Trophoblast cell (in vitro differentiated cells and primary cell): ENCODE measurements around the gene ABL1.

Experiments used
- DNase-seq, 2 donors: peaks; one replicate each; pipeline ENCODE4 v3.0.0-alpha.2; 2016
- H2AFZ ChIP-seq: 2 replicates; pipeline ENCODE4 v1.6.1; 2013; ENCODE audit warnings: low read length, moderate library complexity, mild to moderate bottlenecking; ENCODE audit not compliant: insufficient read depth, poor library complexity
- H2AK5ac ChIP-seq: 2 replicates; pipeline ENCODE4 v1.6.1; 2013; ENCODE audit warnings: mild to moderate bottlenecking, low read length
- H2BK120ac ChIP-seq: 2 replicates; pipeline ENCODE4 v1.6.1; 2013; ENCODE audit warnings: low read length, mild to moderate bottlenecking, moderate library complexity; ENCODE audit not compliant: insufficient read depth, poor library complexity
- H2BK12ac ChIP-seq: 2 replicates; pipeline ENCODE4 v1.6.1; 2013; ENCODE audit warnings: mild to moderate bottlenecking, low read length, moderate library complexity
- H2BK5ac ChIP-seq: 2 replicates; pipeline ENCODE4 v1.6.1; 2013; ENCODE audit warnings: low read length, low read depth, moderate library complexity, mild to moderate bottlenecking; ENCODE audit not compliant: poor library complexity
- H3K14ac ChIP-seq: 2 replicates; pipeline ENCODE4 v1.6.1; 2013; ENCODE audit warnings: mild to moderate bottlenecking, low read length
- H3K18ac ChIP-seq: 2 replicates; pipeline ENCODE4 v1.6.1; 2013; ENCODE audit warnings: mild to moderate bottlenecking, low read length
- H3K23ac ChIP-seq: 2 replicates; pipeline ENCODE4 v1.6.1; 2013; ENCODE audit warnings: low read length
- H3K27ac ChIP-seq: 2 replicates; pipeline ENCODE4 v1.5.1; 2013; ENCODE audit warnings: low read depth, mild to moderate bottlenecking, inconsistent platforms, low read length, moderate library complexity
- H3K27me3 ChIP-seq: 2 replicates; pipeline ENCODE4 v1.6.1; 2013; ENCODE audit warnings: inconsistent platforms, mild to moderate bottlenecking, low read length, moderate library complexity; ENCODE audit not compliant: insufficient read depth
- H3K36me3 ChIP-seq, 2 experiments: 1 replicate in 1 of 2; 2 replicates in 1 of 2; pipeline ENCODE4 v1.6.1; 2013; ENCODE audit warnings: low read length in 2 of 2, mild to moderate bottlenecking in 2 of 2, moderate library complexity in 1 of 2; ENCODE audit not compliant: insufficient read depth in 2 of 2, control insufficient read depth in 1 of 2
- H3K4ac ChIP-seq: 2 replicates; pipeline ENCODE4 v1.6.1; 2013; ENCODE audit warnings: low read depth, mild to moderate bottlenecking, low read length, moderate library complexity
- H3K4me1 ChIP-seq, 2 experiments: 1 replicate in 1 of 2; 2 replicates in 1 of 2; pipeline ENCODE4 v1.6.1; 2013; ENCODE audit warnings: low read length in 2 of 2, mild to moderate bottlenecking in 2 of 2, moderate library complexity in 1 of 2; ENCODE audit not compliant: insufficient read depth in 2 of 2, control insufficient read depth in 1 of 2
- H3K4me2 ChIP-seq: 2 replicates; pipeline ENCODE4 v1.6.1; 2013; ENCODE audit warnings: inconsistent platforms, mild to moderate bottlenecking, low read length, moderate library complexity
- H3K4me3 ChIP-seq: 2 replicates; pipeline ENCODE4 v1.5.1; 2013; ENCODE audit warnings: mild to moderate bottlenecking, low read depth, low read length, inconsistent platforms
- H3K79me1 ChIP-seq: one replicate; pipeline ENCODE4 v1.6.1; 2013; ENCODE audit warnings: low read length
- H3K79me2 ChIP-seq: 2 replicates; pipeline ENCODE4 v1.6.1; 2013; ENCODE audit warnings: low read length, mild to moderate bottlenecking; ENCODE audit not compliant: control insufficient read depth, insufficient read depth, poor library complexity
- H3K9ac ChIP-seq: 2 replicates; pipeline ENCODE4 v1.6.1; 2013; ENCODE audit warnings: mild to moderate bottlenecking, low read length
- H3K9me3 ChIP-seq: 2 replicates; pipeline ENCODE4 v1.6.1; 2013; ENCODE audit warnings: low read depth, mild to moderate bottlenecking, control low read depth, inconsistent platforms, low read length; ENCODE audit not compliant: insufficient read depth
- H4K12ac ChIP-seq: 2 replicates; pipeline ENCODE4 v1.6.1; 2013; ENCODE audit warnings: low read depth, mild to moderate bottlenecking, low read length, moderate library complexity
- H4K8ac ChIP-seq: 2 replicates; pipeline ENCODE4 v1.6.1; 2013; ENCODE audit warnings: low read depth, mild to moderate bottlenecking, low read length, moderate library complexity
- H4K91ac ChIP-seq: one replicate; pipeline ENCODE4 v1.6.1; 2013; ENCODE audit warnings: low read depth, mild to moderate bottlenecking, low read length, moderate library complexity
- WGBS: extraction: QIAGEN DNeasy Blood & Tissue Kit; methylation state at CpG from one replicate; pipeline ENCODE4 v1.1.7; 2013; ENCODE audit warnings: missing lambda C conversion rate; ENCODE audit not compliant: insufficient read length, insufficient coverage; ENCODE audit errors: extremely low coverage; 5-methylcytosine and 5-hydroxymethylcytosine counted together

The ABL1 gene

GRCh38 chr9:130833031-130833990, 1.7 kb upstream of the ABL1 start:
- no peak overlapping the region for H2BK12ac ChIP-seq

GRCh38 chr9:130835441-130836298, 616 bp downstream of the ABL1 start:
- Histone ChIP-seq H2BK120ac (peak overlapping the region; percentile 79), H3K27me3 (no peaks in the 10 kb centered on the region), H2BK12ac (peak overlapping the region; percentile 25), H2BK5ac (peak overlapping the region; percentile 80), H3K4me1 (peaks cover 3 to 7% of the 10 kb centered on the region in 2 experiments), H3K9ac (peak overlapping the region; percentile 98), H3K79me2 (peaks cover 13% of the 10 kb centered on the region), H3K14ac (peak overlapping the region; percentile 86), H4K8ac (peak overlapping the region; percentile 83), H3K23ac (no peak overlapping the region), H3K4ac (peak overlapping the region; percentile 94), H2AFZ (peak overlapping the region; percentile 45), H3K4me2 (peak overlapping the region; percentile 79), H3K79me1 (peaks cover 11% of the 10 kb centered on the region), H2AK5ac (no peak overlapping the region), H3K9me3 (no peaks in the 10 kb centered on the region), H3K36me3 (no peaks in the 10 kb centered on the region), H3K4me3 (peak overlapping the region; percentile 91), H4K12ac (peak overlapping the region; percentile 57), H3K18ac (peak overlapping the region; percentile 75), H3K27ac (peak overlapping the region; percentile 86), H4K91ac (peak overlapping the region; percentile 88)
- WGBS, result no CpG with 5 or more reads among the region's 44 CpGs
- DNase-seq, result peak in 1 of 2 donors; percentile 33

More at GRCh38 chr9:130833031-130833990, 1.7 kb upstream of the ABL1 start:
- Histone ChIP-seq H3K14ac (no peak overlapping the region), H3K4me1 (peaks cover 3 to 7% of the 10 kb centered on the region in 2 experiments), H4K8ac (no peak overlapping the region), H4K12ac (no peak overlapping the region), H4K91ac (no peak overlapping the region), H3K4ac (no peak overlapping the region), H3K79me2 (peaks cover 11% of the 10 kb centered on the region), H3K18ac (no peak overlapping the region), H2AFZ (no peak overlapping the region), H3K27ac (no peak overlapping the region), H2AK5ac (no peak overlapping the region), H3K79me1 (peaks cover 11% of the 10 kb centered on the region), H2BK5ac (no peak overlapping the region), H3K4me3 (no peak overlapping the region), H3K9me3 (no peaks in the 10 kb centered on the region), H3K9ac (no peak overlapping the region), H3K27me3 (no peaks in the 10 kb centered on the region), H3K23ac (no peak overlapping the region), H2BK120ac (no peak overlapping the region), H3K36me3 (no peaks in the 10 kb centered on the region), H3K4me2 (no peak overlapping the region)
- DNase-seq, result no peak
- no CpG with 5 or more reads among the region's 8 CpGs for WGBS

DNA sequence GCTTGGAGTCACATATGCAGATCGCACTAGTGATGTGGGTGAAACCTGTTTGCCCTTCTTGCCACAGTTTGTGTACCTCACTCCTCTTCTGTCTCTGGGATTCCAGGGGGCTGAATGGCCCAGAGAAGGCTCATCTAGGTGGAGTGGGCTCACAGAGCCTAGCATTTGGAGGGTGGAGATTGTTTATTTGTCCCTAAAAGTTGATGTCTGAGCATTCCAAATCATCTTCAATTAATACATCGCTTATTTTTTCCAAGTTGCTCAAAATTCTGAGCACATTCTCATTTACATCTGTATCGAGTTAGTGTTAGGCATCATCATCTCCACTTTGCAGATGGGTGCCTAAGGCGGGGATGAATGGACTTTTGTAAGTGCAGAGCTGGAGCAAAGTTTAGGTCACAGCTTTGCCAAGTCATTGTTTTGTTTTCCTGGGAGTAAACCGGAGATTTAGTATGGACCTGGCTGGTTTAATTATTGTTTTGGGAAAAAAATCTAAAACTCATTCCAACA, 2.0 kb downstream of the ABL1 start:
- Histone ChIP-seq H3K18ac (no peak overlapping the region), H3K14ac (no peak overlapping the region), H3K4me1 (peaks cover 3 to 8% of the 10 kb centered on the region in 2 experiments), H3K36me3 (no peaks in the 10 kb centered on the region), H4K12ac (no peak overlapping the region), H2BK12ac (no peak overlapping the region), H3K4me3 (no peak overlapping the region), H2BK120ac (no peak overlapping the region), H2AFZ (no peak overlapping the region), H2AK5ac (no peak overlapping the region), H3K27me3 (no peaks in the 10 kb centered on the region), H3K4me2 (peak overlapping the region; percentile 6), H4K8ac (no peak overlapping the region), H3K27ac (no peak overlapping the region), H3K23ac (no peak overlapping the region), H3K79me2 (peaks cover 13% of the 10 kb centered on the region), H4K91ac (no peak overlapping the region), H2BK5ac (no peak overlapping the region), H3K79me1 (peaks cover 11% of the 10 kb centered on the region), H3K4ac (peak overlapping the region; percentile 19), H3K9me3 (no peaks in the 10 kb centered on the region), H3K9ac (no peak overlapping the region)
- no CpG with 5 or more reads among the region's 5 CpGs for WGBS
- no peak for DNase-seq

- Histone ChIP-seq H3K27me3 (no peaks in the 10 kb centered on the region), H4K8ac (no peak overlapping the region), H2BK12ac (no peak overlapping the region), H3K14ac (no peak overlapping the region), H2BK5ac (no peak overlapping the region), H3K4me2 (no peak overlapping the region), H3K23ac (no peak overlapping the region), H3K4me3 (no peak overlapping the region), H4K91ac (no peak overlapping the region), H2AK5ac (no peak overlapping the region), H3K18ac (no peak overlapping the region), H2AFZ (no peak overlapping the region), H3K9me3 (no peaks in the 10 kb centered on the region), H3K79me1 (peaks cover 11% of the 10 kb centered on the region), H3K9ac (no peak overlapping the region), H3K79me2 (peaks cover 13% of the 10 kb centered on the region), H3K27ac (no peak overlapping the region), H4K12ac (no peak overlapping the region), H3K4ac (peak overlapping the region; percentile 43), H3K4me1 (peaks cover 3 to 9% of the 10 kb centered on the region in 2 experiments), H3K36me3 (no peaks in the 10 kb centered on the region), H2BK120ac (no peak overlapping the region)
- no CpG with 5 or more reads among the region's 4 CpGs for WGBS
- no peak for DNase-seq
Observed at GRCh38 chr9:130837643-130838042, 2.6 kb downstream of the ABL1 start.
